ENCODE measurements around the gene AGAP4.
"Not testable (repeated sequence)": the region's sequence is repeated elsewhere in the genome, so short reads cannot be mapped to it uniquely, and the experiment has no call there.

The AGAP4 gene

DNA sequence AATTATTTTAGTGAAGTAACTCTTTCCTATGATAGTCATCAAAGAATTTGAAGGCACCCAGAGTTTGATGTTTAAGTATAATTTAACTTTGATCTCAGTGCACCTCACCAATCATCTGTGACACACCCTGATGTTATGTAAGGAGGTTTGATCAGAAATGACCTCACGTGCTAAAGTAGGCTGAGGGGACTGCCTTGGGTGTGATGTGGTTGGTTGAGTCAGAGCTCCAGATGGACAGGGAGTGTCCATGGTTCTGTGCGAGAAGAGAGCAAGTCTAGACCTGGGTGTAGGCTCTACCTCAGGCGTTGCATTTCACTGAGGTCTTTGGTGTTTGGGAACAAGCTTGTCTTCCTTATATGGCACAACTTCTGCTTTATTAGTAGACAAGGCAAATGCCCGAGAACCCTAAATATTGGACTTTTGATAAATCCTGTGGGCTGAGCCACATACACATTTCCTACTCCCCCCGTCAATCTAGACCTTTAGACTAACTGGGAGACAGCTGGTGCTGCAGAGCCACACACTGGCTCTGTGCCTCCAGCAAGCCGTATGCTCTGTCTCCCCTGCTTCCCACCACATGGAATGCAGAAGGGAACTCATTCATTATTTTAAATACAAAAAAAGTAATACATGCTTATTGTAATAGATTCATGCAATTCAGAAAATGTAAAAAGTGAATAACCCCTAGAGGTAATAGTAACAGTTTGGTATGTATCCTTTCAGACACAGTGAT is 56.4 kb downstream of the AGAP4 start:
- not testable (repeated sequence) for DNase-seq

DNA sequence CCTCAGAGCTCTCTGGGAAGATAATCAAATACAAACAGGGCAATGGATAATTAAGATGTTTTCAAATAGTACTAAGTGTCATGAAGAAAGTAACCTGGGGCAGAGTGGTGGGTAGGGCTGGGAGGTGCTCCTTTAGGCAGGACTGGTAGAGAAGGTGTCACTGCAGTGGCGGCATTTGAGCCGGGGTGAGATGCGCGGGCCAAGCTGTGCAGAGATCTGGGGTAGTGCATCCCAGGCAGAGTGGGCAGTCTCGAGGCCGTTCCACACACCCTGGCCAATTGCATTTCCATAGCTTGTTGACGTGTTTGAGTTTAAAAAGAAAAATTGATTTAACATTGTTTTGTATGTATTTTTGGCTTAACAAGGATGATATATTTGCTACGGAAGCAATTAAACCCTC is 57.3 kb downstream of the AGAP4 start:
- DNase-seq: not testable (repeated sequence)

DNA sequence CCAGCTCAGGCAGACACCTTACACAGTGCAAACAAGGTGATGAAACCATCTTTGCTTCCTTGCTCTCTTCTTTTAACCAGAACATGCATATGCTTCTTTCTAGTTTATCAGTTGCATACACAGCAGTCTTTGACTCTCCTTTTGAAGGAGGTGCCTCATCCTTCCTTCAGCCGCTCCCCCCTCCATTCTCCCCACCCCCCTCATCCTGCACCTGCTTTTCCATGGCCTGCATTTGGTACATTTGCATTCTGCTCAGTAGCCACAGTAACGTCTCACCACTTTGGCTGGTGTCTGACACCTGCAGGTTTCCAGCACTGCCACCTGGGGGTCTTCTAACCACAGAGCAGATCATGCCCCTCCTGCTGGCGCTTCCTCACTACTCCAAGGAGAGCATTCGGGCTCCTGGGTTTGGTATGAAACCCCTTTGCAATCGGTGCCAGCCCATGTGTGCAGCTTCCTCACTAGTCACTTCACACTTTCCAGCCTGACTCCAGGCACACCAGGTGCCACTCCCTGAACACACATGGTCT is 60.0 kb downstream of the AGAP4 start:
- not testable (repeated sequence) for DNase-seq

DNA sequence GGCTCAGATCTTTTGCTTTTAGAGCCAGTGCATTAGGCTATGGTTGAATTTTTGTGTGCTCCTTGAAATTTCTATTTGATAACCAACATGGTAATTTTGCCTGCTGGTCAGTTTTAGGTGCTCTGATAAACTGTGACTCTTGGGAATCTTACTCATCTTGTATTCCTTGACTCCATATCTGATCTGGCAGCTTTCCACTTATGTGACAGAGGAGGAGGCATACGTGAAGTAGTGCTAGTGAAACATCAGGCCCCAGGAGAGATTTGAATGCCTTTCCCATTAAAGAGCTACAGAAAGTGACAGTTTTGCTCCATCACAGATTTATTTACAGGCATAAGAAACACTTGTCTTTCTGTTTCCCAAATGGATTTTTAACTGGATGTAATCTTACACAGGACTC is 61.1 kb downstream of the AGAP4 start:
- DNase-seq: not testable (repeated sequence)

All from NCI-H2081 treated with DMSO at 0.1 percent for 48 hours (cell line).